ENCODE data around the gene AUNIP.

DNA sequence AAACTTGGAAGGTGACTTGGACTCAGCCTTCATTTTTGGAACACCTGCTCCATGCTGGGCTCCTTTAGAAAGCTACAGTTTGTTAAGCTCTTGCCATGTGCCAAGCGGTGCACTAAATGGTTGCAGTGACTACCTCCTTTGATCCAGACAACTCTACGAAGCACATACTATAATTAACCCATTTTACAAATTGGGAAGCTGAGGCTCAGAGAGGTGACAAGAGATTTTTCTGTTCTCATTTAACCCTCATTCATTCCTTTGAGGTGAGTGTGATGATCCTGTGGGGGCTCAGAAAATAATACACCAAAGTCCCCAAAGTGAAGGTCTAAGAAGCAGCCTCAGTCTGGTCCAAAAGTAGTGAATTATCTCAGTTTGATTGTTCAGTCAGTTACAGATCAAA lies 17.9 kb upstream of the AUNIP start:
- no peak for TF ChIP-seq MAZ (IDR thresholded peaks at IDR 0.05; ENCODE audit: borderline replicate concordance, low read depth, low read length)
- TF ChIP-seq POLR2A (IDR thresholded peaks at IDR 0.05; ENCODE audit: low read length) = no peak
- TF ChIP-seq CTCF (IDR thresholded peaks at IDR 0.05) = no peak
- no peak for TF ChIP-seq NFE2L2 (conservative IDR thresholded peaks at IDR 0.05; ENCODE audit: low read length)
- TF ChIP-seq JUNB (IDR thresholded peaks at IDR 0.05) = no peak
- TF ChIP-seq, protein P1, sequence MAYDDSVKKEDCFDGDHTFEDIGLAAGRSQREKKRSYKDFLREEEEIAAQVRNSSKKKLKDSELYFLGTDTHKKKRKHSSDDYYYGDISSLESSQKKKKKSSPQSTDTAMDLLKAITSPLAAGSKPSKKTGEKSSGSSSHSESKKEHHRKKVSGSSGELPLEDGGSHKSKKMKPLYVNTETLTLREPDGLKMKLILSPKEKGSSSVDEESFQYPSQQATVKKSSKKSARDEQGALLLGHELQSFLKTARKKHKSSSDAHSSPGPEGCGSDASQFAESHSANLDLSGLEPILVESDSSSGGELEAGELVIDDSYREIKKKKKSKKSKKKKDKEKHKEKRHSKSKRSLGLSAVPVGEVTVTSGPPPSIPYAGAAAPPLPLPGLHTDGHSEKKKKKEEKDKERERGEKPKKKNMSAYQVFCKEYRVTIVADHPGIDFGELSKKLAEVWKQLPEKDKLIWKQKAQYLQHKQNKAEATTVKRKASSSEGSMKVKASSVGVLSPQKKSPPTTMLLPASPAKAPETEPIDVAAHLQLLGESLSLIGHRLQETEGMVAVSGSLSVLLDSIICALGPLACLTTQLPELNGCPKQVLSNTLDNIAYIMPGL (CRISPR knock-in tag; IDR thresholded peaks at IDR 0.05; ENCODE audit: borderline replicate concordance) = no peak
- no peak for TF ChIP-seq PHF8 (IDR thresholded peaks at IDR 0.05; ENCODE audit: borderline replicate concordance, low read depth)
- no peak for TF ChIP-seq JUN (IDR thresholded peaks at IDR 0.05)
- TF ChIP-seq MYC (IDR thresholded peaks at IDR 0.05; ENCODE audit: borderline replicate concordance, low read length) = no peak
- TF ChIP-seq ZFP36 (IDR thresholded peaks at IDR 0.05; ENCODE audit: borderline replicate concordance, partially characterized antibody) = no peak
- TF ChIP-seq, protein P2, sequence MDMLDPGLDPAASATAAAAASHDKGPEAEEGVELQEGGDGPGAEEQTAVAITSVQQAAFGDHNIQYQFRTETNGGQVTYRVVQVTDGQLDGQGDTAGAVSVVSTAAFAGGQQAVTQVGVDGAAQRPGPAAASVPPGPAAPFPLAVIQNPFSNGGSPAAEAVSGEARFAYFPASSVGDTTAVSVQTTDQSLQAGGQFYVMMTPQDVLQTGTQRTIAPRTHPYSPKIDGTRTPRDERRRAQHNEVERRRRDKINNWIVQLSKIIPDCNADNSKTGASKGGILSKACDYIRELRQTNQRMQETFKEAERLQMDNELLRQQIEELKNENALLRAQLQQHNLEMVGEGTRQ (IDR thresholded peaks at IDR 0.05) = no peak
- no peak for TF ChIP-seq REST (IDR thresholded peaks at IDR 0.05)
- no peak for TF ChIP-seq BHLHE40 (IDR thresholded peaks at IDR 0.05; ENCODE audit: low read depth, low read length)

All from A549 (cell line).